GM12872 (cell line): ENCODE data around the gene MVD.

ENCODE experiments used
- CTCF ChIP-seq: IDR thresholded peaks from 3 replicates; pipeline ENCODE4 v1.5.1; 2011; ENCODE audit warnings: low read depth, mild to moderate bottlenecking, low read length, moderate library complexity; ENCODE audit not compliant: insufficient read depth

The MVD gene

GRCh38 chr16:88622125-88622524 is 40.8 kb downstream of the MVD start:
- no peak for TF ChIP-seq CTCF

- TF ChIP-seq CTCF: no peak
Measured at GRCh38 chr16:88619859-88620815, 42.8 kb downstream of the MVD start.

GRCh38 chr16:88618956-88619667 is 43.8 kb downstream of the MVD start:
- no peak for TF ChIP-seq CTCF

GRCh38 chr16:88618182-88618955 is 44.5 kb downstream of the MVD start:
- no peak for TF ChIP-seq CTCF

GRCh38 chr16:88617268-88618031 is 45.4 kb downstream of the MVD start:
- TF ChIP-seq CTCF: no peak

GRCh38 chr16:88616736-88617135 is 46.2 kb downstream of the MVD start:
- TF ChIP-seq CTCF: no peak
